Measurements from ENCODE around the gene GABRE.

GABRE gene, protein sequence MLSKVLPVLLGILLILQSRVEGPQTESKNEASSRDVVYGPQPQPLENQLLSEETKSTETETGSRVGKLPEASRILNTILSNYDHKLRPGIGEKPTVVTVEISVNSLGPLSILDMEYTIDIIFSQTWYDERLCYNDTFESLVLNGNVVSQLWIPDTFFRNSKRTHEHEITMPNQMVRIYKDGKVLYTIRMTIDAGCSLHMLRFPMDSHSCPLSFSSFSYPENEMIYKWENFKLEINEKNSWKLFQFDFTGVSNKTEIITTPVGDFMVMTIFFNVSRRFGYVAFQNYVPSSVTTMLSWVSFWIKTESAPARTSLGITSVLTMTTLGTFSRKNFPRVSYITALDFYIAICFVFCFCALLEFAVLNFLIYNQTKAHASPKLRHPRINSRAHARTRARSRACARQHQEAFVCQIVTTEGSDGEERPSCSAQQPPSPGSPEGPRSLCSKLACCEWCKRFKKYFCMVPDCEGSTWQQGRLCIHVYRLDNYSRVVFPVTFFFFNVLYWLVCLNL

DNA sequence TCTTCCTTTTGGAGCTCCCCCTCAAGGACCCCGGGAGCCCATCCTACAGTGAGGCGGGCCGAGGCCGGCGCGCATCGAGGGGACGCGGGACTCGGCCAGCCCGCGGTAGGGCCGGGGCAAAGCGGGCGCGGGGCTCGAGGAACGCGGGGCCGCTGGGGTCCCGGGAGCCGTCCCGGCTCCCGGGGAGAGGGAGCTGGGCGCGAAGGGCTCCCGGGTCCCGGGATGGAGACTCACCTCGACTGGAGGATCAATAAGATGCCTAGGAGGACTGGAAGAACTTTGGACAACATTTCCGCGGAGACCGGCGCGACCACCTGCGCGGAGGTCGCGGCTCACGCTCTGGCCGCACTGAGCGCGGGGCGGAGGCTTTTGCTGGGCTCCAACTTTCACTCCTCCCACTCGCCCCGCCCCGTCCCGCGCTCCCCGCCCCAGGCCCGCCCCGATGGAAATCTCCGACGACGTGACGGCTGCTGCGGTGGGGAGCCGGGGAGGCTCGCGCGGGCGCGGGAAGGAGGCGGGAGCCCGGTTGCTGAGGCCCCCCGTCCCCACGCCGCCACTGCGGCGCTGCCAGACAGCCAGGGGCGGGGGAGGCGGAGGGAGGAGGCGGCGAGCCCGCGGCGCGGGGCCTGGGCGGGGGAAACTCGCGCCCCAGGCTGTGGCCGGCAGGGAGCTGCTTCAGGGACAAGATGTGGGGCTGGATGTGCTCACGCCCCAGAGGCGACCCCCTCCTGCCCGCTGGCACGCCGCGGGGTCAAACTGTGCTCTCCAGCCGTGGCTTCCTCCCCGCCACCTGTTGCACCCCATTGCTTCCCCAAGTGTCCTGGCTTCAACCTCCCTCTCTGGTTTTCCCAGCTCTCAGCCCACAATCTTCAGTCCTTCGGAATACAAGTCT, at the start of gene GABRE:
Gene GABRE (minus strand): TSS at position 341 of the 892 bp plus-strand sequence. CDS start 51 bp downstream, at position 290.
- no peak for DNase-seq

DNA sequence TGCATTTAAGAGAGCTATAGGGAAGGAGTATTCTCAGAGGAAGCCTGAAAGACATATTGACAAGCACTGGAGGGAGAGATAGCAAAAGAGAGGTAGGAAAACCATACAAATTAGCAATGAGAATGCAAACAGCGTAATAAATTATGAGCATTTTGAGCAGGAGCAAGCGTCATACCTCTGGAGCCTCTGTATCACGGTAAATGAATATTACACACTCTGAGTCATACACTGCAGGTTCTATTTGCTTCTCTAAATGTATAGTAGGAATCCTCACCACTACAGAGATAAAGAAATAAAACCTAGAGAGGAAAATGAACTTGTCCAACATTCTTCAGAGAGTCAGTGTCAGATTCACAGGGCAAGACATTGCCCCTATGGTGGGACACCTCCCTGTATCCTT, 46.4 kb upstream of the GABRE start:
- DNase-seq = no peak

DNA sequence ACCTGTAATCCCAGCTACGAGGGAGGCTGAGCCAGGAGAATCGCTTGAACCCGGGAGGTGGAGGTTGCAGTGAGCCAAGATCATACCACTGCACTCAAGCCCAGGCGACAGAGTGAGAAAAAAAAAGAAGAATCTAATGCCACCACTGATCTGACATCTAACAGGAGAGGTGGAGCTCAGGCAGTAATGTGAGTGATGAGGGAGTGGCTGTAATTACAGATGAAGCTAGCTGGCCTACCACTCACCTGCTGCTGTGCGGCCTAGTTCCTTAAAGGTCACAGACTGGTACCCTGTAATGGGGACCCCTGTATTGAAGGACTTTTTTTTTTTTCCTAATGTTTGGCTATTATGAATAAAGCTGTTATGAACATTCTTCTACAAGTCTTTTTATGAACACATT, 25.3 kb upstream of the GABRE start:
- no peak for DNase-seq

DNA sequence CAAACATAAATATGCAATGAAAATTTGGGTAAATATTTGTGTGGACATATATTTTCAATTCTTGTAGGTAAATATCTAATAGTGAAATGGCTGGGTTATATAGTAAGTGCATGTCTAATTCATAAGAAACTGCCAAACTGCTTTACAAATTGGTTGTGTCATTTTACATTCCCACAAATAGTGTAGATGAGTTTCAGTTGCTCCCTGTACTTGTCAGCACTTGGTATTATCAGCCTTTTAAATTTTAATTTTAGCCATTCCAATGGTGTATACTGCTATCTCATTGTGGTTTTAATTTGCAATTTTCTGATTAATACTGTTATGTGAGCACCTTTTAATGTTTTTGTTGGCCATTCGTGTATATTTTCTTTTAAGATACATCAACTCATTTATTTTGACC, 23.1 kb upstream of the GABRE start:
- DNase-seq = no peak

DNA sequence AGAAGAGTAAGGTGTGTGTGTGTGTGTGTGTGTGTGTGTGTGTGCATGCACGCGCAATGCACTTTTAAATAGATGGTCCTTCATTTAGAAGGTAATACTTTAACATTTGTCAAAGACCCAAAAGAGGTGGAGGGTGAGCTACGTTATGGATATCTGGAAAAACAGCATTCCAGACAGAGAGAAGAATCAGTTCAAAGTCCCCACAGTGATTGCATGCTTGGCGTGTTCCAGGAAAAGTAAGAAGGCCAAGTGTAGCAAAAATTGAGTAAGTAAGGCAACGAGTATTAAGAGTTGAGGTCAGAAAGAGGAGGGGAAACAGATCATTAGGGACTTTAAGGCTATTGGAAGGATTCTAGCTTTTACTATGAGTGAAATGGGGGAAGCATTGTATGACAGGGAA, 21.9 kb upstream of the GABRE start:
- no peak for DNase-seq

DNA sequence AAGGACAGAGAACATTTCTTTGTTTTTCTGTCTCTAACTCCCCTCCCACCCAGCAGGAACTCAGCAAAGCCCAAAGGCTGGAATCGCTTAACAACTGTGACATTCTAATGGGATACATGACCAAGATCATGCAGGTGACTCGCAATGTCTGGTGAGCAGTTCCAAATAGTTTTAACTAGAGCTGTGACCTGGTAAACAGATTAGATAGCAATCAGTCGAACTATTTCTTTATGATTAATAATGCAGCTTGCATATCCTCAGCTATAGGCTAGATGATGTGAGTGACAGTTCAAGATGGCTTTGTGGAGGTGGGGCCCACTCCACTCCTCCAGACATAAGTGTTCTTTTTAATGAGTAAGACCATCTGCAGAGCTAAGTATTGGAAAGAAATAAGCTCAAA, 20.0 kb upstream of the GABRE start:
- DNase-seq = no peak

DNA sequence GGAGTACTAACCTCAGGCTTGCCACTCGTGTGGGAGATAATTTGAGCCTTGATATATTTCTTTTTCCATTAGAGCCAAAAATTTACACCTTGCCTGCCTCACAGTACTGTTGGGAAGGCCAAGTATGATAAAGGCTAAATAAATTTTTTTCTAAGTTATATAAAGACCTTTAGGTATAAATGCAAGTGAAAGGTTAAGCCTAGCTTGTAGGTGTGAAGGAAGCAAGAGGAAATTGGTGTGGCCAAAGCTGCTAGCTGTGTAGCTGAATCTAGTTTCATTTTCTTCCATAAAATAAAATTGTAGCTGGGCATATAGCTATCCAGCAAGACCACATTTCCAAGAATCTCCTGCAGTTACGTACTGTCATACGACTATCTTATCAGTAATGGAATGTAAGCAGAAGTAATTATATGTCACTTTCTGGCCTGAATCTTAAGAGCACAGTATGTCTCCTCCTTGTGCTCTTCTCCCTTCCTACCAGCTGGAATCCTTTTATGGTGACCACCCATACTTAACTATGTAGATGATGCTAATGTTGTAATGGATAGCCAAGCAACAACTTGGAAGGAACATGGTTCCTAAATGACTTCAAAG, 14.3 kb upstream of the GABRE start:
- no peak for DNase-seq

DNA sequence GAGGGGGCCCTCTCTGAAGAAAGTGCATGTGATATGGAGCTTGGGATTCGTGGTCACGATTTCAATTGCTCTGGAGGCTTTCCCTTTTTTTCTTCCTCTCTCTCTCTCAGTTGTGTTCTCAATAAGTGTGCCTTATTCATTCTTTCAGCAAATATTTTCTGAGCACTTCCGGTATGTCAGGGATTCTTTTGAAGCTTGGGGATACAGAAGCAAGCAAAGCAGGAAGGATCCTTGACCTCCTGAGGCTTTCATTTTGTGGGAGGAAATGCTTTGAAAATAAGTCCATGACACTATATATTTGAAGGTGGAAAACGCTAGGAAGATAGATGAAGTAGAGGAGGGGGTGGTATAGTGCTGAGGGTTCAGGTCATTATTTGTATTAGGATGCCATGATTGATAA, 12.6 kb upstream of the GABRE start:
- DNase-seq = no peak

DNA sequence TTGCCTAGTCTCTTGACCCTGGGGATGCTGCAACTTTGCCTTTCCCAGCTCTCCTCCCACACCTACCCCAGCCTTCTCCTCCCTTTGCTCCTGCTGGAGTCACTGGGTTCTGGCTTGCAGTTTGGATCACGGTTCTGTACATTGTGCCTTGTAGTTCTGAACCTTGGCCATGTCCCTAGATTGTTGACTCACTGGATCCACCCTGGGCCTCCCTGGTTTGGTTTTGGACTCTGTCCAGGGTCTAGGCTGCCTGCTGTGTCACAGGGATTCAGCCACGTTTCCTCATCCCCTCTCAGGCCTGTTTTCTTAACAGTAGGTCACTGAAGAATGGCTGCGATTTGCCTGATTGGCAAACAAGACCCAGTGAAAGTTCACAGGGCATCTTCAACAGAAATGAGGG, 11.5 kb upstream of the GABRE start:
- no peak for DNase-seq

DNA sequence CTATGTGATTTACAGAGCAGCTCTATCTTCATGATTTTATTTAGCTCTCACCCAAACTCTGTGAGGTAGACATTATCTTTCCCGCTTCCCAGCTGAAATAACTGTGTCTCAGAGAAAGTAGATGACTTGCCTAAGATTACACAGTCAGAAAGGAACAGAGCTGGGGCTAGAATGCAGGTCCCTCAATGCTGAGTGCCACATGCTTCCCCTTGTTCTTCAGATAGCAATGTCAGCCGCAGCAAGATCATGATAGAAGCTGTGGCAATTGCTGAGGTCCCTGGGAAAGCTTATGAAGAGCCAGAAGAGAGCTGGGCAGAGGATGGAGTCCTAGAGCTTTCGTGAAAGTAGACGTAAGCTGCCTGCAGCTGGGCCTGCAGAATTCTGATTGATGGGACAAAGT, 11.1 kb upstream of the GABRE start:
- DNase-seq = no peak

DNA sequence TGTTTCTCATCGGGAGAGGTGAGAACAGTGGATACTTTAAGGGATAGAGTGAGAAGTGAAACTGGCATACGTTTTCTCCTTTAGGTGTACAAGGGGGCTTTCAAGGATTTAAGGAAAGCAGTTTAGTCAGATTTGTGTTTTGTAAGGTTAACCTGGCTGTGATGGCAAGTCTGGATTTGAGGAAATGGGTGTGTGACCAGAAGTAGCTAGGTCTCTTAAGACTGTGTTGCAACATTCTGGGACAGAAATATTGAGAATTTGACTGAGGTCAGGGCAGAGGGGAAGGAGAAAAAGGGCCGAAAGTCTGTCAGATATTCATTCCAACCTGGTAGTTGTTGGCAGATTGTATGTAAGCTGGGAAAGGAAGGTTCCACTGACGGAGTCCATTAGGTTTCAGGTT, 10.4 kb upstream of the GABRE start:
- DNase-seq = no peak

DNA sequence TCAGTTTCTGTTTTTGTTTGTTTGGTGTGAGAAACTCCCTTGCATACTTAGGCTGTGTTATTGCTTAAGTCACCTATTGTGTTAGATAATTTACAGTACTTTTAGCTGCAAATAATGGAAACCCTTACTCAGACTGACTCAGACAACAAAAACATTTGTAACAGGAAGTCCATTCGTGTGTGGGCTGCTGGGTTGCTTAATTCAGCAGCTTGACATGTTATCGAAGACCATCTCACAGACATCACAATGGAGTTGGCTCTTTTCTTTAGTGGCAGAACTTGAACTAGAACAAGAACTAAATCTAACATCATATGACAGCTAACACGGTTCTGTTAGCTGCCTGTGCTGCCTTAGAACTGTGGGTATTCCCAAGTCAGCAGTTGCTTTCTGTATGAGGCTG, 9.9 kb upstream of the GABRE start:
- no peak for DNase-seq

DNA sequence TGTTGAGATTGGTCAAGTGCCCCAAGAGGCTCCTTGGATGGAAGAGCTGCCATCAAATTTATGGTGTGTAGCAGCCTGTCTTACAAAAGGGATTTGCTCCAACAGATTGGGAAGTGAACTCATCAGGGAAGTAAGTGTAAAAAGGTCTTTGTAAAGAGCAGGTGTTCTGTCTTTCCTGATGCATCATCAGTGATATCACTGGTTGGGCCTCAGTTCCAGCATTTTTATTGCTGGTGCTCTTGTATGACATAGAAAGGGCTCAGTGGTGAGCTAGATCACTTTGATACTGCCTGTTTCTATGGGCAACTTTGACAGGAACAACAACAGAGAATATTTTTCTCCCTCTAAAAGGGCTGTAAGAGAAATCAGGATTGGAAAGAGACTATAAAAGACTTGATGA, 8.7 kb upstream of the GABRE start:
- no peak for DNase-seq

DNA sequence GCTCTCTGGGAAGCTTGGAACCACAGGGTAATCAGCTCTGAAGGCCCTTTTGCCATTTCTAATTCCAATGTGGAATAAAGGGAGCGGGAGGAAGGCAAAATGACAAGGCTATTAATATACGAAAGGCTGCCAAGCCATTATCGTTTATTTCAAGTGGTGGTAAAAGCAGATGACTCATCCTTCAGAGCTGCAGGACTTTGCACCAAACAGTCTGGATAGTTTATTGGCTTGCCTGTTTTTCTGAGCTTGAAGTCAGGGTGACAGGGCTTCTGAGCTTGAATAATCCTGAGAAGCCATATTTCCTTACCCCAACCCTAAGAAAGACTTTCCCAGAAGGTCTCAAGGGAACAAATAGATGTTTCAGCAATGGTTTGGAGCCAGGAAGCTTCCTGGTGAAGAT, 7.7 kb upstream of the GABRE start:
- no peak for DNase-seq

DNA sequence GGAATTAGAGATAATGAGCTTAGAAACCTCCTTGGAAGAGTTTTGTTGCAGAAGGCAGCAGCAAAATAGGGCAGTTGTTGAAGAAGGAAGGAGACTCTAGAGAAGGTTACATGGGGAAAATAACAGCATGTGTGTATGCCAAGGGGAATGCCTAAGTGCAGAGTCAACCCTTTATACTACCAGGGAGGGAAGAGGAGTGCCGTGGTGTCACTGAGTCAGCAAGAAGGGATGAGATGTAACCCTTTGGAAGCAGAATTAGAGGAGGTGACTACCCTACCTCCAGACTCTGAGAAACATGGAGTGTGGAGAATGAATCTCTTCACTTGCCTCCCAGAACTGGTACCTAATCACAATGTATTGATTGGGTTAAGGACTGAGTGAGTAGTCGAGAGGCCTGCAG, 6.7 kb upstream of the GABRE start:
- no peak for DNase-seq

DNA sequence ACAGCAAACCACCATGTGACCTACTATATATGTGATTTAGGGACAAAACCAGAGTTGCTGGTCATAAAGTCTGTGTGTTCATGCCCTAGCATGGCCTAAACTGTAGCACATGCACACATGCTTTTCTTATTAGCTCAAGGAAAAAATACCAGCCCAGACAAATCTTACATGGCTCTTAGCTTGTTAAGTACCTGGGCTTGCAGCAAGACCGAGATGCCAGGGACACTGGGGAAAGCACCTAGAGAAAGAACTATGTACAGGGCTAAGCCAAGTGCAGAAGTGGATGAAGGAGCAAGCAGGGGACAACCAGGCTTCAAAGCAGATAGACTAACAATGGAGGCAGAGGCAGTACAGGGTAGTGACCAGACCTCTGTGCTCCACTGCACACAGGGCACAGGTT, 3.4 kb upstream of the GABRE start:
- no peak for DNase-seq

DNA sequence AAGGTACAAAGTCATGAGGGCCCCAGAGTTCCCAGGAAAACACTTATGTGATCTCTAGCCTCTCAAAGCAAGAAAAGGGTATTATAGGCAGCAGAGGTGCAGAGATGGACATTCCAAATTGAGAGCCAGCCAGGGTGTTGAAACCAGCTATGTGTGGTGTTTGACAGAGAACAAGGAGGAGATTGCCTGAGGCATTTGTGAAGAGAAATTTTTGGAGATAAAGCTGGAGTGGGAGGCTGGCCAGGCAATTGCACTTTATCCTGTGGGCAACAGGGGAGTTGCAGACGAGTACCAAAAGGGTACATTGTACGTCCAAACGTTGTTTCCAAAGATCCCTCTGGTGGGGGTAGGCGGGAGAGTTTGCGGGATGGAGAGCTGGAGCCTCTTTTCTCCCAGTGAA, 2.5 kb upstream of the GABRE start:
- no peak for DNase-seq

DNA sequence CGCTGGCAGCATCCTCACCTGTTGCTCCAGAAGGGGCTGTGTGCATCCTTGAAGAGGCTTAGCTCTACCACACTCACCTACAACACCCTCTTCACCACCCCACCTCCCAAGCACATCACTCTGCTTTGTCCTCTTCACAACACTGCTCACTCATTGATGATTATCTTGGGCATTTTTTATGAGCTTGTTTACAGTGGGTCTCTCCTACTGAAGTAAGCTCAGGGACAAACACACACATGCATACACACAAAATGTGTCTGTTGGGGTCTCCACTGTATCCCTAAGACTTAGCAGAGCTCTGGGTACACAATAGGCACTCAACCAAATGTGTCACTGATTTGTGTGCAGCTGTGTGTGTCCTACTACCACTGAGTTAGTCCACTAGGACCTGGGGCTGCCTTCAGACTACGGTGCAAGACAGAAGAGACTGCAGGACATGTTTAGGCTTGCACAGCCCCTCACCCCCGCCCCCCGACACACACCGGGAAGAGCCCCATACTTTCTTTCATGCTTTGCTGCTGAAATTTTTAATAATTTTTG, 1.3 kb upstream of the GABRE start:
- DNase-seq = no peak

DNA sequence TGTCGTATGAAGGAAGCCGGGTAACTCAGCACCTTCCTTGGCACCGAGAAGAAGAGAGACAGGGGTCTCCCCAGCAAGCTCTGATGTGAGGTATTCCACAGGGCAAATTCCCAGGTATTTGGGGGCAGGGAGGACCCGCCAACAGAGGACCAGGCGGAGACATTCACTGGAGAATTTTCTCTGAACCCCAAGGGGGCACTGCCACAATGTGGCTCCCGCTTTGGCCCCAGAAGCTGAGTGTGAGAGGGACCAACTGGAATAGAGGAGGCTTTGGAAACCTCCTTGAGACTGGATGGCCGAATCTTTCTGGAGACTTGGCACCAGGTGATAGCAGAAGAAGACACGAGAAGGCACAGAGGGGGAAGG, 735 bp upstream of the GABRE start:
- DNase-seq = no peak

DNA sequence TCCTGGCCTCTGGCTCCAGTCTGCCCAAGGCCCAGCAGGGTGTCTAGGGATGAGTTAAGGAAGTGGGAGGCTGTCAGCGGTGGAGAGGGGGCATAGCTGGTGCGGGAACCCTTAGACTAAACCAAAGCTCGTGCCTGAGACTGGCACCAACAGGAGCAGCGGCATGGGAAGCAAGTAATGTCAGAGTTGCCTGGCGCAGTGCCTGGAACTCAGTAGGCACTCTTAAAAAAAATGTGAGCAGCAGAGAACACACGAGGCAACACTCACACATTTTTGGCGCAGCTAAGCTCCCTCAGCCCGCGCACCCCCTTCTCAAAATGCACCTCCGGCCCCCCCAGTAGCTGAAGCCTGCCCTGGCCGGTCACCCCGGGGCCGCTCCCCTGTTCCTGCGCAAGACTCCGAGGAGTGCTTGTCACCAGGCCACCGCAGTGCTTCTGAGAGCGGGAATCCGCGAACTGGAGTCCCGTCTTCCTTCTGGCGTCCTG, 583 bp downstream of the GABRE start:
- DNase-seq = no peak

DNA sequence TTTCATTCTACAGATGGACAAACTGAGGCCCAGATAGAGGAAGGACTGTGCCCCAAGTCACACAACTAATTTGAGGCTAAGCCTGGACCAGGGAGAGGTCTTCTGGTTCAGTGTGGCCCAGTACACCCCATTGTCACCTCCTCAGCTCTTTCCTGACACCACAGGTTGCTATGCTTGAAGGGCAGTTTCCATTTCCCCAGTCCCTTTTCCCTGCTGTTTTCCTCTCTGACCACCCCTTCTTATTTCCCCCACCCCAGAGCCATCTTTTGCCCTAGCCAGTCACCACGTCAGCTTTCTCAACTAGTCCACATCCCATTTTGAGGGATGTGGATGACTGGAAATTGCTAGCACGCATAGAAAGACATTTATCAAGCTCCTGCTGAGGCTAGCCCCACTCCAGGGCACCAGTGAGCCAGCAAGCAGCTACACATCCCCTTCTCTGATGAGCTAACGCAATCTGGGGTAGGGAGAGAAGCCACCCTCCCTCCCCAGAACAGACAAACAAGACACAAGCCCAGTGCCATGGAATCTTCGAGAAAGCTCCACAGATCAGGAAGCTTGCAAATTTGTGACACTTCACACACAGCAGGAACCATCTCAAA, 1.3 kb downstream of the GABRE start:
- no peak for DNase-seq

DNA sequence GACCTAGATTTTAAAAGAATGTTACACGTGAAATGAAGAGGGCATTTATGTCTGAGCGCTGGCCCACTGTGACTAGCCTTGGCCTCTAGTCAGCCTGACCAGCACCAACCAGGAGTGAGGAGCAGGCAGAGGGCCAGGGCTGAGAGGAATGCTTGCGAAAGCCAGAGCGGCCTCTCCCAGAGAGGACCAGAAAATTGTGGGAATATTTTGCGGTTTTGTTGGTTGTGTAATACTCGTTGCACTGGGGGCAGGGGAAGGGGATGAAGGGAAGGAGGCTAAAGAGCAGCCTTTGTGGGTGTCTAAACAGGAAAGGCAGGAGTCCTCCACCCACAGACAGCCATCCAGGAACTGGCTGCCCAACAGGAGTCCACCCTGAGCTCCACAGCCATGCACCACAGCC, 3.8 kb downstream of the GABRE start:
- no peak for DNase-seq

DNA sequence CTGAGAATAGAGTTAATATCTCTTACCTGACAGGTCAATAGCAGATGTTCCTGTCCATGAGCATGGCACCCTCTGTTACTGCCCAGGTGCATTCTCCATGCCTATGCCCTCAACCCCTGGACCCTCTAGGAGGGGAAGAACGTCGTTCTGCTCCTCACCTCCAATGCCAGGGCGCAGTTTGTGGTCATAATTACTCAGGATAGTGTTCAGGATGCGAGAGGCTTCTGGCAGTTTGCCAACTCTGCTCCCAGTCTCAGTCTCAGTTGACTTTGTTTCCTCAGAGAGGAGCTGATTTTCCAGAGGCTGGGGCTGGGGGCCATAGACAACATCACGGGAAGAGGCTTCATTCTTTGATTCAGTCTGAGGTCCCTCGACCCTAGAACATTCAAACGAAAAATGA, 4.4 kb downstream of the GABRE start:
- no peak for DNase-seq

Measured in activated effector memory CD4-positive, alpha-beta T cell treated with Interleukin-2 at 50 U/mL for 16 hours (primary cell).